SK-N-SH (cell line): Measurements from ENCODE around the gene GNB1L. TPM values are rescaled to one million over a fixed set of nuclear protein-coding genes. Genes with fewer than 3 reads are reported as not detected.

ENCODE experiments used
- CTCF ChIA-PET: fragments of 300-600, 350-600 bp; formaldehyde crosslinking; extraction: SDS; loops from one replicate; lab custom pipeline; 2021; lab: Yijun Ruan, JAX
- POLR2A ChIA-PET: fragments of 350-600 bp; sonication (Branson Sonifier 250); formaldehyde crosslinking; extraction: SDS; loops from one replicate; lab custom pipeline; 2020; ENCODE audit warnings: antibody characterized with exemption, inconsistent platforms; lab: Yijun Ruan, JAX
- DNase-seq: peaks from one replicate; pipeline ENCODE4 v3.0.0; 2012
- H2AFZ ChIP-seq: fragments of 200-600 bp; sonication (generic); 2 replicates; pipeline ENCODE4 v1.8.1; 2016; ENCODE audit warnings: antibody characterized with exemption, mild to moderate bottlenecking, low read depth
- H3F3A ChIP-seq: fragments of 200-600 bp; sonication (generic); replicated peaks from 2 replicates; pipeline ENCODE3; 2016; ENCODE audit warnings: antibody characterized with exemption, mild to moderate bottlenecking; ENCODE audit not compliant: insufficient read depth
- H3K27ac ChIP-seq, 2 experiments: fragments of 200-500 bp in 1 of 2; fragments of 200-600 bp in 1 of 2; sonication (Bioruptor generic) in 1 of 2; sonication (generic), shearing (Covaris generic) in 1 of 2; 2 replicates each; pipeline versions ENCODE4 v1.5.1 to v1.6.1; 2014 to 2016; ENCODE audit warnings: low read depth in 2 of 2, inconsistent platforms in 1 of 2, low read length in 1 of 2, mild to moderate bottlenecking in 1 of 2, mixed read lengths in 1 of 2
- H3K27me3 ChIP-seq: fragments of 200-600 bp; sonication (generic), shearing (Covaris generic); 2 replicates; pipeline ENCODE4 v1.6.1; 2016; ENCODE audit warnings: mixed run types; ENCODE audit not compliant: insufficient read depth
- H3K36me3 ChIP-seq, 2 experiments: fragments of 200-500 bp in 1 of 2; fragments of 200-600 bp in 1 of 2; sonication (Bioruptor generic) in 1 of 2; sonication (generic) in 1 of 2; replicated peaks in 1 of 2; 2 replicates each; pipeline versions ENCODE3 to v1.5.1; 2014 to 2016; ENCODE audit warnings: low read length in 1 of 2, mild to moderate bottlenecking in 1 of 2; ENCODE audit not compliant: insufficient read depth in 2 of 2, control insufficient read depth in 1 of 2
- H3K4me1 ChIP-seq, 2 experiments: fragments of 200-500 bp in 1 of 2; fragments of 200-600 bp in 1 of 2; sonication (Bioruptor generic) in 1 of 2; sonication (generic), shearing (Covaris generic) in 1 of 2; 2 replicates each; pipeline versions ENCODE4 v1.5.1 to v1.6.1; 2014 to 2016; ENCODE audit warnings: low read depth in 1 of 2, low read length in 1 of 2, mixed run types in 1 of 2; ENCODE audit not compliant: insufficient read depth in 2 of 2, control insufficient read depth in 1 of 2
- H3K4me2 ChIP-seq: fragments of 200-600 bp; sonication (generic), shearing (Covaris generic); 2 replicates; pipeline ENCODE4 v1.6.1; 2017; ENCODE audit warnings: mixed run types
- H3K4me3 ChIP-seq, 2 experiments: fragments of 200-500 bp in 1 of 2; fragments of 200-600 bp in 1 of 2; sonication (Bioruptor generic) in 1 of 2; sonication (generic), shearing (Covaris generic) in 1 of 2; 2 replicates each; pipeline versions ENCODE4 v1.5.1 to v1.8.1; 2014 to 2016; ENCODE audit warnings: low read depth in 2 of 2, inconsistent platforms in 1 of 2, low read length in 1 of 2, mild to moderate bottlenecking in 1 of 2, mixed read lengths in 1 of 2, moderate library complexity in 1 of 2
- H3K79me2 ChIP-seq: fragments of 200-600 bp; sonication (generic); 2 replicates; pipeline ENCODE4 v1.8.1; 2017; ENCODE audit warnings: mild to moderate bottlenecking; ENCODE audit not compliant: insufficient read depth
- H3K9ac ChIP-seq: fragments of 200-600 bp; sonication (generic); 2 replicates; pipeline ENCODE4 v1.6.1; 2017; ENCODE audit warnings: mixed run types
- H3K9me2 ChIP-seq: fragments of 200-600 bp; sonication (generic); 2 replicates; pipeline ENCODE4 v1.6.1; 2017; ENCODE audit warnings: mixed run types
- H3K9me3 ChIP-seq: fragments of 200-600 bp; sonication (generic); 2 replicates; pipeline ENCODE4 v1.6.1; 2017; ENCODE audit warnings: mixed run types, mild to moderate bottlenecking, moderate library complexity
- H4K20me1 ChIP-seq: fragments of 200-600 bp; sonication (generic); 2 replicates; pipeline ENCODE4 v1.6.1; 2017; ENCODE audit warnings: mild to moderate bottlenecking, mixed run types; ENCODE audit not compliant: insufficient read depth
- CHD2 ChIP-seq: fragments of 150-350 bp; IDR thresholded peaks from 2 replicates; pipeline ENCODE4 v1.6.1; 2018; ENCODE audit warnings: low read length; ENCODE audit not compliant: partially characterized antibody
- ELF1 ChIP-seq: IDR thresholded peaks from 2 replicates; pipeline ENCODE4 v1.4.0; 2012
- EZH2phosphoT487 ChIP-seq: fragments of 200-600 bp; sonication (generic); IDR thresholded peaks from 2 replicates; pipeline ENCODE4 v1.6.1; 2017; ENCODE audit warnings: low read depth, mixed run types, mild to moderate bottlenecking, antibody characterized with exemption, moderate library complexity, borderline replicate concordance
- FOXM1 ChIP-seq: IDR thresholded peaks from 2 replicates; pipeline ENCODE4 v1.4.0; 2012; ENCODE audit warnings: low read depth, mild to moderate bottlenecking
- MXI1 ChIP-seq: IDR thresholded peaks from 2 replicates; pipeline ENCODE4 v1.6.1; 2012; ENCODE audit warnings: mild to moderate bottlenecking, low read depth, low read length, improper control_type of control experiment
- POLR2AphosphoS5 ChIP-seq: IDR thresholded peaks from 2 replicates; pipeline ENCODE4 v1.6.1; 2012; ENCODE audit warnings: low read depth, low read length
- RAD21 ChIP-seq: IDR thresholded peaks from 2 replicates; pipeline ENCODE4 v1.6.1; 2012; ENCODE audit warnings: mild to moderate bottlenecking, low read length
- RCOR1 ChIP-seq: fragments of 150-350 bp; IDR thresholded peaks from 2 replicates; pipeline ENCODE4 v1.6.1; 2017; ENCODE audit warnings: antibody characterized with exemption, low read length
- RFX5 ChIP-seq: IDR thresholded peaks from 2 replicates; pipeline ENCODE4 v1.6.1; 2012; ENCODE audit warnings: mild to moderate bottlenecking, improper control_type of control experiment, low read length
- RXRA ChIP-seq: IDR thresholded peaks from 2 replicates; pipeline ENCODE4 v1.4.0; 2012; ENCODE audit warnings: low read depth, mild to moderate bottlenecking, borderline replicate concordance
- SMC3 ChIP-seq: IDR thresholded peaks from 2 replicates; pipeline ENCODE4 v1.6.1; 2012; ENCODE audit warnings: low read depth, low read length, improper control_type of control experiment
- TEAD4 ChIP-seq: IDR thresholded peaks from 2 replicates; pipeline ENCODE4 v1.4.0; 2012; ENCODE audit warnings: mild to moderate bottlenecking, borderline replicate concordance; ENCODE audit not compliant: insufficient read depth
- WGBS: methylation state at CpG from one replicate; pipeline ENCODE4 v1.1.6; 2017; ENCODE audit warnings: low lambda C conversion rate; 5-methylcytosine and 5-hydroxymethylcytosine counted together
- polyA plus RNA-seq, 3 experiments: library from polyadenylated mRNA; depleted of rRNA; stranded (reverse); fragments of >200 nt; gene quantifications; 2 replicates each; pipeline ENCODE4 v1.2.3, GENCODE V29; 2012
- TF ChIP-seq, protein P1 (sequence below): IDR thresholded peaks from 2 replicates; pipeline ENCODE4 v1.4.0; 2012; ENCODE audit warnings: low read depth, borderline replicate concordance
- TF ChIP-seq, protein P2 (sequence below): fragments of 150-350 bp; IDR thresholded peaks from 2 replicates; pipeline ENCODE4 v1.6.1; 2017; ENCODE audit warnings: antibody characterized with exemption, low read length, low read depth, borderline replicate concordance
- TF ChIP-seq, protein P3 (sequence below): fragments of 150-350 bp; IDR thresholded peaks from 2 replicates; pipeline ENCODE4 v1.6.1; 2016; ENCODE audit warnings: mild to moderate bottlenecking, low read depth, low read length
- TF ChIP-seq, protein P4 (sequence below): IDR thresholded peaks from 2 replicates; pipeline ENCODE4 v1.4.0; 2012; ENCODE audit warnings: low read depth
- TF ChIP-seq, protein P5 (sequence below): IDR thresholded peaks from 2 replicates; pipeline ENCODE4 v1.4.0; 2012; ENCODE audit warnings: low read depth, borderline replicate concordance
- TF ChIP-seq, protein P6 (sequence below): IDR thresholded peaks from 2 replicates; pipeline ENCODE4; 2012

The GNB1L gene
- polyA plus RNA-seq, 1 of the 3 experiments (the other 2 are of a cell fraction), result 5.9 TPM

DNA sequence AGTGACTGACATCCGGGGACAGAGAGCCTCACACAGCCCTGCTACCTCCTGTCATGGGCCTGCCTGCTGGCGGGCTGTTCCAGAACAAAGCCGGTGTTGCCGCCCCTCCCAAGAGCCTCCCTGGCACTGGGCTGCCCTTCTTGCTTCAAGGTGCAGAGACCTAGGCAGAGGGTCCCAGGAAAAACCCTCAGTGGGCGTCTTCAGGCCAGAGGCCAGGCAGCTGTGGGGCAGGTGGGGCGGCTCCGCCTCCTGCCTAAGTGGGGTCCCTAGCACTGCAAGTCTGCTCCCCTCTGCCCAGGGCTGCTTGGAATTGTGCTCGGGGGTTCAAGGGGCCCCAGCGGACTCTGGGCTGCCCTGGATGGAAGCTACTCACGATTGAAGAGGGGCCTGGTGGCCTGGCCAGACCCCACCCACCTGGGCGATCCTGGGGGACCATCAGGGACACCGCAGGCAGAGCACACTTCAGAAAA lies 20.4 kb upstream of the GNB1L start:
- Histone ChIP-seq H3K79me2 (peaks cover 20% of the 10 kb centered on the region; the same call in 1 of the 2 replicates), H3K9me2 (no peaks in the 10 kb centered on the region), H3K4me1 (peaks cover 18 to 24% of the 10 kb centered on the region in 2 experiments; a peak in 3 of 4 replicates), H3K9me3 (no peaks in the 10 kb centered on the region), H3K4me2 (no peak overlapping the region), H3K36me3 (no peaks in the 10 kb centered on the region), H3K27ac (no peak overlapping the region), H3K9ac (no peak overlapping the region), H3K27me3 (no peaks in the 10 kb centered on the region), H3K4me3 (no peak overlapping the region), H4K20me1 (no peaks in the 10 kb centered on the region), H3F3A (no peaks in the 10 kb centered on the region), H2AFZ (no peak overlapping the region)
- WGBS, result 93% methylated on average over 3 of the region's 12 CpGs
- ChIA-PET POLR2A (no interaction called here), CTCF (interaction anchor here (1.0 to 6.1 kb wide), 13 partner anchors 8 to 144 kb away, joined by 3 to 64 read pairs (median 5); no protein-coding TSS in a partner anchor)
- TF ChIP-seq RCOR1, result no peak
- no peak for TF ChIP-seq TEAD4
- TF ChIP-seq, protein P1, sequence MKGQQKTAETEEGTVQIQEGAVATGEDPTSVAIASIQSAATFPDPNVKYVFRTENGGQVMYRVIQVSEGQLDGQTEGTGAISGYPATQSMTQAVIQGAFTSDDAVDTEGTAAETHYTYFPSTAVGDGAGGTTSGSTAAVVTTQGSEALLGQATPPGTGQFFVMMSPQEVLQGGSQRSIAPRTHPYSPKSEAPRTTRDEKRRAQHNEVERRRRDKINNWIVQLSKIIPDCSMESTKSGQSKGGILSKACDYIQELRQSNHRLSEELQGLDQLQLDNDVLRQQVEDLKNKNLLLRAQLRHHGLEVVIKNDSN, result no peak
- TF ChIP-seq, protein P2, sequence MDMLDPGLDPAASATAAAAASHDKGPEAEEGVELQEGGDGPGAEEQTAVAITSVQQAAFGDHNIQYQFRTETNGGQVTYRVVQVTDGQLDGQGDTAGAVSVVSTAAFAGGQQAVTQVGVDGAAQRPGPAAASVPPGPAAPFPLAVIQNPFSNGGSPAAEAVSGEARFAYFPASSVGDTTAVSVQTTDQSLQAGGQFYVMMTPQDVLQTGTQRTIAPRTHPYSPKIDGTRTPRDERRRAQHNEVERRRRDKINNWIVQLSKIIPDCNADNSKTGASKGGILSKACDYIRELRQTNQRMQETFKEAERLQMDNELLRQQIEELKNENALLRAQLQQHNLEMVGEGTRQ, result no peak
- TF ChIP-seq, protein P3, sequence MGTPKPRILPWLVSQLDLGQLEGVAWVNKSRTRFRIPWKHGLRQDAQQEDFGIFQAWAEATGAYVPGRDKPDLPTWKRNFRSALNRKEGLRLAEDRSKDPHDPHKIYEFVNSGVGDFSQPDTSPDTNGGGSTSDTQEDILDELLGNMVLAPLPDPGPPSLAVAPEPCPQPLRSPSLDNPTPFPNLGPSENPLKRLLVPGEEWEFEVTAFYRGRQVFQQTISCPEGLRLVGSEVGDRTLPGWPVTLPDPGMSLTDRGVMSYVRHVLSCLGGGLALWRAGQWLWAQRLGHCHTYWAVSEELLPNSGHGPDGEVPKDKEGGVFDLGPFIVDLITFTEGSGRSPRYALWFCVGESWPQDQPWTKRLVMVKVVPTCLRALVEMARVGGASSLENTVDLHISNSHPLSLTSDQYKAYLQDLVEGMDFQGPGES, result no peak
- no peak for TF ChIP-seq ELF1
- TF ChIP-seq, protein P4, sequence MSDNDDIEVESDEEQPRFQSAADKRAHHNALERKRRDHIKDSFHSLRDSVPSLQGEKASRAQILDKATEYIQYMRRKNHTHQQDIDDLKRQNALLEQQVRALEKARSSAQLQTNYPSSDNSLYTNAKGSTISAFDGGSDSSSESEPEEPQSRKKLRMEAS, result no peak
- TF ChIP-seq FOXM1, result no peak
- DNase-seq, result no peak

DNA sequence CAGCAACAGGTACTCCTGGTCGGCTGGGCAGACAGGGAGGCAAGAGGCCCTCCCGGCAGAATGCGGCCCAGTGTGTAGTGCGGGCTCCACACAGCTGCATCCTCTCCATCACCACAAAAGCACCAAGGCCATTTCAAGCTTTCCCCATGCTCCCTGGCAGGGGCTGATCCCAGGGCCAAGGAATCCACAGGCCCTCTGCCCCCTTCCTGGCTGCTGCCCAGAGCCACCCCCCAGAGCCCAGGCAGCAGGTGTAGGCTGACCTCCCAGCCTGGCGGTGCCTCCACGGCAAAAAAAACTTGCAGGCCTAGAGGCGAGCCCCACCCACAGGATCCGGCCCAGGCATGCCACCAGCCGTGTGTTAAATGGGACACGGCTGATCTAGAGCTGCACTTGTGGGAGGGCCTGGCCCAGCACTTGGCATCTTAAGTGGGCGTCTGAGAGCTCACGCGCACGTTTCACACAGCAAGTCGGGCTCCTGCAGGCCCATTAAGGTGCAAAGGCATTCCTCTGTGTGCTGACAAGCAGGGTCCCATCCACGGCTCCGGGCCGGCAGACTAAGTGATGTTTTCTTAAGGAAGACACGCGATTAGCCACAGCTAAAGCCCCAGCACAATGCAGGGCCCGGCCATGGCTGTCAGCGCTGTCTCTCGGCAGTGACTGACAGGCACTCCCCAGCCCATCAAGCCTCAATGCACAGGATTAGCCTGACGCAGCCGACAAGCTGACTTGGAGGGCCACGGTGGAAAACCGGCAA lies 19.8 kb upstream of the GNB1L start:
- Histone ChIP-seq H4K20me1 (no peaks in the 10 kb centered on the region), H2AFZ (no peak overlapping the region), H3K79me2 (peaks cover 15% of the 10 kb centered on the region; the same call in 1 of the 2 replicates), H3K9me2 (no peaks in the 10 kb centered on the region), H3K9me3 (no peaks in the 10 kb centered on the region), H3K9ac (no peak overlapping the region), H3K36me3 (no peaks in the 10 kb centered on the region), H3K27me3 (no peaks in the 10 kb centered on the region), H3K27ac (no peak overlapping the region; a peak in 1 of 4 replicates), H3K4me1 (peaks cover 12 to 24% of the 10 kb centered on the region in 2 experiments; a peak in 3 of 4 replicates), H3K4me3 (no peak overlapping the region), H3F3A (no peaks in the 10 kb centered on the region), H3K4me2 (no peak overlapping the region)
- ChIA-PET POLR2A (no interaction called here), CTCF (interaction anchor here (1.3 to 6.1 kb wide), 4 partner anchors 36 to 143 kb away, joined by 3 to 64 read pairs (median 5); no protein-coding TSS in a partner anchor)
- 90% methylated on average over 8 of the region's 27 CpGs for WGBS
- DNase-seq, result peak; percentile 31
- TF ChIP-seq RAD21 (no peak), TEAD4 (no peak), CHD2 (no peak), SMC3 (no peak), FOXM1 (no peak), RFX5 (no peak), POLR2AphosphoS5 (no peak), RXRA (no peak), EZH2phosphoT487 (no peak), MXI1 (no peak)
- TF ChIP-seq, protein P5, sequence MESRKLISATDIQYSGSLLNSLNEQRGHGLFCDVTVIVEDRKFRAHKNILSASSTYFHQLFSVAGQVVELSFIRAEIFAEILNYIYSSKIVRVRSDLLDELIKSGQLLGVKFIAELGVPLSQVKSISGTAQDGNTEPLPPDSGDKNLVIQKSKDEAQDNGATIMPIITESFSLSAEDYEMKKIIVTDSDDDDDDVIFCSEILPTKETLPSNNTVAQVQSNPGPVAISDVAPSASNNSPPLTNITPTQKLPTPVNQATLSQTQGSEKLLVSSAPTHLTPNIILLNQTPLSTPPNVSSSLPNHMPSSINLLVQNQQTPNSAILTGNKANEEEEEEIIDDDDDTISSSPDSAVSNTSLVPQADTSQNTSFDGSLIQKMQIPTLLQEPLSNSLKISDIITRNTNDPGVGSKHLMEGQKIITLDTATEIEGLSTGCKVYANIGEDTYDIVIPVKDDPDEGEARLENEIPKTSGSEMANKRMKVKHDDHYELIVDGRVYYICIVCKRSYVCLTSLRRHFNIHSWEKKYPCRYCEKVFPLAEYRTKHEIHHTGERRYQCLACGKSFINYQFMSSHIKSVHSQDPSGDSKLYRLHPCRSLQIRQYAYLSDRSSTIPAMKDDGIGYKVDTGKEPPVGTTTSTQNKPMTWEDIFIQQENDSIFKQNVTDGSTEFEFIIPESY, result no peak
- TF ChIP-seq, protein P1, result no peak
- TF ChIP-seq, protein P6, sequence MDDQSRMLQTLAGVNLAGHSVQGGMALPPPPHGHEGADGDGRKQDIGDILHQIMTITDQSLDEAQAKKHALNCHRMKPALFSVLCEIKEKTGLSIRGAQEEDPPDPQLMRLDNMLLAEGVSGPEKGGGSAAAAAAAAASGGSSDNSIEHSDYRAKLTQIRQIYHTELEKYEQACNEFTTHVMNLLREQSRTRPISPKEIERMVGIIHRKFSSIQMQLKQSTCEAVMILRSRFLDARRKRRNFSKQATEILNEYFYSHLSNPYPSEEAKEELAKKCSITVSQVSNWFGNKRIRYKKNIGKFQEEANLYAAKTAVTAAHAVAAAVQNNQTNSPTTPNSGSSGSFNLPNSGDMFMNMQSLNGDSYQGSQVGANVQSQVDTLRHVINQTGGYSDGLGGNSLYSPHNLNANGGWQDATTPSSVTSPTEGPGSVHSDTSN, result no peak
- TF ChIP-seq, protein P4, result no peak
